ENCODE measurements around the gene MALT1. TPM values are rescaled to one million over a fixed set of nuclear protein-coding genes. Genes with fewer than 3 reads are reported as not detected.
"Not testable (repeated sequence)": the region's sequence is repeated elsewhere in the genome, so short reads cannot be mapped to it uniquely, and the experiment has no call there.

Gene MALT1
- total and polyA plus RNA-seq, 2 donors (not counting 1 experiment from before 2014, with no cell fraction given) = 18.0 to 25.5 TPM

GRCh38 chr18:58645398-58645797, 25.9 kb upstream of the MALT1 start:
- no peaks in the 10 kb centered on the region for H3K36me3 ChIP-seq (ENCODE audit: control insufficient read depth, insufficient read depth, low read length)
- no peaks in the 10 kb centered on the region for H4K20me1 ChIP-seq (ENCODE audit: control insufficient read depth, extremely low read depth, insufficient read depth, low read length)
- H3K4me2 ChIP-seq (ENCODE audit: extremely low read depth, insufficient read depth, low read length) = no peak overlapping the region
- no peak overlapping the region for H3K9ac ChIP-seq (ENCODE audit: insufficient read depth, low read length)
- H3K4me1 ChIP-seq (ENCODE audit: control insufficient read depth, extremely low read depth, insufficient read depth, low read length) = no peaks in the 10 kb centered on the region
- H3K79me2 ChIP-seq (ENCODE audit: control insufficient read depth, insufficient read depth, low read length) = no peaks in the 10 kb centered on the region
- H2AFZ ChIP-seq (ENCODE audit: low read length) = no peak overlapping the region
- TF ChIP-seq, protein P1, sequence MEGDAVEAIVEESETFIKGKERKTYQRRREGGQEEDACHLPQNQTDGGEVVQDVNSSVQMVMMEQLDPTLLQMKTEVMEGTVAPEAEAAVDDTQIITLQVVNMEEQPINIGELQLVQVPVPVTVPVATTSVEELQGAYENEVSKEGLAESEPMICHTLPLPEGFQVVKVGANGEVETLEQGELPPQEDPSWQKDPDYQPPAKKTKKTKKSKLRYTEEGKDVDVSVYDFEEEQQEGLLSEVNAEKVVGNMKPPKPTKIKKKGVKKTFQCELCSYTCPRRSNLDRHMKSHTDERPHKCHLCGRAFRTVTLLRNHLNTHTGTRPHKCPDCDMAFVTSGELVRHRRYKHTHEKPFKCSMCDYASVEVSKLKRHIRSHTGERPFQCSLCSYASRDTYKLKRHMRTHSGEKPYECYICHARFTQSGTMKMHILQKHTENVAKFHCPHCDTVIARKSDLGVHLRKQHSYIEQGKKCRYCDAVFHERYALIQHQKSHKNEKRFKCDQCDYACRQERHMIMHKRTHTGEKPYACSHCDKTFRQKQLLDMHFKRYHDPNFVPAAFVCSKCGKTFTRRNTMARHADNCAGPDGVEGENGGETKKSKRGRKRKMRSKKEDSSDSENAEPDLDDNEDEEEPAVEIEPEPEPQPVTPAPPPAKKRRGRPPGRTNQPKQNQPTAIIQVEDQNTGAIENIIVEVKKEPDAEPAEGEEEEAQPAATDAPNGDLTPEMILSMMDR (conservative IDR thresholded peaks at IDR 0.05 in 1 of 2, IDR thresholded peaks at IDR 0.05 in 1 of 2; ENCODE audit: low read depth in 1 of 2, low read length in 2 of 2) = no peak
- TF ChIP-seq EZH2 (IDR thresholded peaks at IDR 0.05; ENCODE audit: low read length, missing control alignments) = no peak
- peak in 1 of 2 donors; percentile 96 for DNase-seq (ENCODE audit: low read depth in 2 of 2)
- H3K27me3 ChIP-seq (ENCODE audit: control insufficient read depth, insufficient read depth, low read length) = no peaks in the 10 kb centered on the region
- H3K4me3 ChIP-seq (replicated peaks in 1 of 4; ENCODE audit: control extremely low read depth in 1 of 4, insufficient read depth in 1 of 4, low read depth in 3 of 4, low read length in 4 of 4) = no peak overlapping the region
- no peaks in the 10 kb centered on the region for H3K9me3 ChIP-seq (ENCODE audit: control insufficient read depth, insufficient read depth, low read depth, low read length)
- no peak overlapping the region for H3K27ac ChIP-seq (ENCODE audit: insufficient read depth, low read length)

- no peak overlapping the region for H2AFZ ChIP-seq (ENCODE audit: low read length)
- no peaks in the 10 kb centered on the region for H4K20me1 ChIP-seq (ENCODE audit: control insufficient read depth, extremely low read depth, insufficient read depth, low read length)
- no peaks in the 10 kb centered on the region for H3K36me3 ChIP-seq (ENCODE audit: control insufficient read depth, insufficient read depth, low read length)
- no peak for DNase-seq (ENCODE audit: low read depth in 2 of 2)
- no peak overlapping the region for H3K27ac ChIP-seq (ENCODE audit: insufficient read depth, low read length)
- H3K4me3 ChIP-seq (replicated peaks in 1 of 4; ENCODE audit: control extremely low read depth in 1 of 4, insufficient read depth in 1 of 4, low read depth in 3 of 4, low read length in 4 of 4) = no peak overlapping the region
- H3K9ac ChIP-seq (ENCODE audit: insufficient read depth, low read length) = no peak overlapping the region
- TF ChIP-seq, protein P1 (conservative IDR thresholded peaks at IDR 0.05 in 1 of 2, IDR thresholded peaks at IDR 0.05 in 1 of 2; ENCODE audit: low read depth in 1 of 2, low read length in 2 of 2) = no peak
- no peak for TF ChIP-seq EZH2 (IDR thresholded peaks at IDR 0.05; ENCODE audit: low read length, missing control alignments)
- no peak overlapping the region for H3K4me2 ChIP-seq (ENCODE audit: extremely low read depth, insufficient read depth, low read length)
- H3K79me2 ChIP-seq (ENCODE audit: control insufficient read depth, insufficient read depth, low read length) = no peaks in the 10 kb centered on the region
- no peaks in the 10 kb centered on the region for H3K9me3 ChIP-seq (ENCODE audit: control insufficient read depth, insufficient read depth, low read depth, low read length)
- no peaks in the 10 kb centered on the region for H3K4me1 ChIP-seq (ENCODE audit: control insufficient read depth, extremely low read depth, insufficient read depth, low read length)
- H3K27me3 ChIP-seq (ENCODE audit: control insufficient read depth, insufficient read depth, low read length) = no peaks in the 10 kb centered on the region
Measured at GRCh38 chr18:58646334-58646862, 24.9 kb upstream of the MALT1 start.

DNA sequence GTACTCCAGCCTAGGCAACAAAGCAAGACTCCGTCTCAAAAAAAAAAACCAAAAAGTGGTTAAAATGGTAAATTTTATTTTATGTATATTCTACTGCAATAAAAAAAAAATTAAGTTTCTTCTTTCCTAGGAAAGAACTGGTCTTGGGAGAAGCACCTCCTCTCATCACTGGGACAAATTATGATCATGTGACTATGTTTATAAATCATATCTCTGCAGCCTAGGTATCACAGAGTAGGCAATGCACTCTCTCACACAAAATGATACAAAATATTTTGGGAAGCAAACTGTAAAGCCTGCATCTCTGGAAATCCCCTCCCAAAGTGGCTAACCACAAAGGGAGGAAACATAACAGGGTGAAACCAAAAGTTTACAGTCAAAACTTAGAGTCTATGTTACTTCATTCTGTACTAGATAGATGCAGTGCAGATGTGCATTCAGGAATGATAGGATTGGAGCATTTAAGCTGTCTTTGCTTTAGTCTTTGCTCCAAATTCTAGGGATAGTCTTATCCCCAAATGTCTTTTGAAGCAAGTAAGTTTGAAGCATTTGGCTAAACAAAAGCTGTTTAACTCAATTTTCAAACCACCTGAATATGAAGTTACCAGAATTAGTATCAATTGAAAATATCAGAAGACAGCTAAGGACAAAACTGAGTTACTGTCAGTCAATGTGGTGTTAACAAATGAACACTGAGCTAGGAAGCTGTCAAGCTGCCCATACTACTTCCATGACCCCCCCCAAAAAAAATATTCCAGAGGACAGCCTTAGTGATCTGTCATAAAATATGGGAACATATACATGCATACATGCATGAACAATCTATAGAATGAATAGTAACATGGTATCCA, 21.1 kb upstream of the MALT1 start:
- H4K20me1 ChIP-seq (ENCODE audit: control insufficient read depth, extremely low read depth, insufficient read depth, low read length) = no peaks in the 10 kb centered on the region
- H3K4me2 ChIP-seq (ENCODE audit: extremely low read depth, insufficient read depth, low read length) = no peak overlapping the region
- DNase-seq (ENCODE audit: low read depth in 2 of 2) = no peak
- no peaks in the 10 kb centered on the region for H3K36me3 ChIP-seq (ENCODE audit: control insufficient read depth, insufficient read depth, low read length)
- H3K4me3 ChIP-seq (replicated peaks in 1 of 4; ENCODE audit: control extremely low read depth in 1 of 4, insufficient read depth in 1 of 4, low read depth in 3 of 4, low read length in 4 of 4) = no peak overlapping the region
- H3K27me3 ChIP-seq (ENCODE audit: control insufficient read depth, insufficient read depth, low read length) = no peaks in the 10 kb centered on the region
- TF ChIP-seq EZH2 (IDR thresholded peaks at IDR 0.05; ENCODE audit: low read length, missing control alignments) = no peak
- TF ChIP-seq, protein P1 (conservative IDR thresholded peaks at IDR 0.05 in 1 of 2, IDR thresholded peaks at IDR 0.05 in 1 of 2; ENCODE audit: low read depth in 1 of 2, low read length in 2 of 2) = no peak
- no peak overlapping the region for H3K9ac ChIP-seq (ENCODE audit: insufficient read depth, low read length)
- H2AFZ ChIP-seq (ENCODE audit: low read length) = no peak overlapping the region
- H3K27ac ChIP-seq (ENCODE audit: insufficient read depth, low read length) = no peak overlapping the region
- no peaks in the 10 kb centered on the region for H3K9me3 ChIP-seq (ENCODE audit: control insufficient read depth, insufficient read depth, low read depth, low read length)
- H3K4me1 ChIP-seq (ENCODE audit: control insufficient read depth, extremely low read depth, insufficient read depth, low read length) = no peaks in the 10 kb centered on the region
- H3K79me2 ChIP-seq (ENCODE audit: control insufficient read depth, insufficient read depth, low read length) = no peaks in the 10 kb centered on the region

DNA sequence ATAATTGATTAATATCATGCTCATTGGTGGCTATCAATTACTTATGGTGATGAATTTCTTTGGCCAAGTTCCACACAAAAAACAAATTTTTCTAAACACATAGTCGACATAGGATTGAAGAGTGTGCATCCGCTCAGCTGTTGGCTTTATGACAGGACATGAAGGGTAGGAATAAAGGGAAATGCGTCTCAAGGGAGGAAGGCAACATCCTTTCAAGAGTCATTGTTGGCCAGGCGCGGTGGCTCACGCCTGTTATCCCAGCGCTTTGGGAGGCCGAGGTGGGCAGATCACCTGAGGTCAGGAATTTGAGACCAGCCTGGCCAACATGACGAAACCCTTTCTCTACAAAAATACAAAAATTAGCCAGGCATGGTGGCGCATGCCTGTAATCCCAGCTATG, 20.4 kb upstream of the MALT1 start:
- not testable (repeated sequence) for DNase-seq (ENCODE audit: low read depth in 2 of 2); H3K9me3 ChIP-seq (ENCODE audit: control insufficient read depth, insufficient read depth, low read depth, low read length); H3K9ac ChIP-seq (ENCODE audit: insufficient read depth, low read length); H4K20me1 ChIP-seq (ENCODE audit: control insufficient read depth, extremely low read depth, insufficient read depth, low read length); H3K4me2 ChIP-seq (ENCODE audit: extremely low read depth, insufficient read depth, low read length); H2AFZ ChIP-seq (ENCODE audit: low read length); H3K4me1 ChIP-seq (ENCODE audit: control insufficient read depth, extremely low read depth, insufficient read depth, low read length); H3K36me3 ChIP-seq (ENCODE audit: control insufficient read depth, insufficient read depth, low read length); H3K27me3 ChIP-seq (ENCODE audit: control insufficient read depth, insufficient read depth, low read length); H3K27ac ChIP-seq (ENCODE audit: insufficient read depth, low read length); H3K79me2 ChIP-seq (ENCODE audit: control insufficient read depth, insufficient read depth, low read length); H3K4me3 ChIP-seq (replicated peaks in 1 of 4; ENCODE audit: control extremely low read depth in 1 of 4, insufficient read depth in 1 of 4, low read depth in 3 of 4, low read length in 4 of 4)
